SK-N-MC (cell line): ENCODE results near the gene POLR3F.

ENCODE experiments used
- EZH2 ChIP-seq: fragments of 200-600 bp; sonication (generic); IDR thresholded peaks from one replicate; pipeline ENCODE4 v1.6.1; 2017; ENCODE audit warnings: antibody characterized with exemption
- POLR2AphosphoS5 ChIP-seq: IDR thresholded peaks from 2 replicates; pipeline ENCODE4 v1.6.1; 2012; ENCODE audit warnings: mild to moderate bottlenecking, low read depth, low read length, borderline replicate concordance

- TF ChIP-seq EZH2 = no peak
- TF ChIP-seq POLR2AphosphoS5 = no peak
These were observed 60.1 kb downstream of the POLR3F start for GRCh38 chr20:18527339-18527738.
